Heart left ventricle (tissue), 16 donors: ENCODE results near the gene PACRG. TPM values are rescaled to one million over a fixed set of nuclear protein-coding genes. Genes with fewer than 3 reads are reported as not detected.

Experiments
- ATAC-seq, 4 donors: fragments of 200-7000 bp; cut with Tn5 transposase; one replicate each; pipeline ENCODE4 v1.9.1; 2020 to 2022; ENCODE audit warnings: moderate library complexity in 4 of 4, mild to moderate bottlenecking in 3 of 4, moderate number of reproducible peaks in 1 of 4
- DNase-seq, 5 donors: peaks; one replicate each; pipeline ENCODE4 v3.0.0-alpha.2; 2020
- H3K27ac ChIP-seq, 12 donors: fragments of 200-600 bp; sonication (generic) in 4 of 12; one replicate each; pipeline versions ENCODE4 v1.5.0 to v1.8.0; 2016 to 2022; ENCODE audit warnings: mild to moderate bottlenecking in 2 of 12
- H3K27me3 ChIP-seq, 9 donors: fragments of 200-600 bp; sonication (generic) in 2 of 9; one replicate each; pipeline versions ENCODE4 v1.5.1 to v1.8.0; 2016 to 2022; ENCODE audit warnings: mild to moderate bottlenecking in 3 of 9
- H3K36me3 ChIP-seq, 9 donors: fragments of 200-600 bp; sonication (generic) in 2 of 9; one replicate each; pipeline versions ENCODE4 v1.5.0 to v1.8.0; 2018 to 2022; ENCODE audit warnings: mild to moderate bottlenecking in 2 of 9
- H3K4me1 ChIP-seq, 12 donors: fragments of 200-600 bp; sonication (generic) in 4 of 12; one replicate each; pipeline versions ENCODE4 v1.5.0 to v1.8.0; 2016 to 2022; ENCODE audit warnings: mild to moderate bottlenecking in 3 of 12
- H3K4me3 ChIP-seq, 12 donors: fragments of 200-600 bp; sonication (generic) in 4 of 12; one replicate each; pipeline versions ENCODE4 v1.5.0 to v1.8.0; 2017 to 2022; ENCODE audit warnings: mild to moderate bottlenecking in 9 of 12, moderate library complexity in 4 of 12
- H3K9me3 ChIP-seq, 12 donors: fragments of 200-600 bp; sonication (generic) in 4 of 12; one replicate each; pipeline versions ENCODE4 v1.5.0 to v1.8.0; 2016 to 2022; ENCODE audit warnings: mild to moderate bottlenecking in 1 of 12
- POLR2A ChIP-seq, 2 donors: fragments of 450-650 bp; IDR thresholded peaks; one replicate each; pipeline ENCODE4 v1.6.1; 2017; ENCODE audit warnings: antibody characterized with exemption in 2 of 2, mild to moderate bottlenecking in 2 of 2, moderate library complexity in 2 of 2
- WGBS, 4 donors: extraction: QIAGEN DNeasy Blood & Tissue Kit in 2 of 4; methylation state at CpG; one replicate each; pipeline versions ENCODE4 v1.1.5 to v1.1.7; 2013 to 2018; 5-methylcytosine and 5-hydroxymethylcytosine counted together
- intact Hi-C, 10 donors: fragments of 100-400 bp; cut with DNase I; formaldehyde crosslinking; loops; one replicate each; pipeline versions ENCODE4 v1.11.1 to v1.14.2; 2022
- polyA plus RNA-seq, 2 donors: library from polyadenylated mRNA; stranded (reverse); fragments of 200-250 nt; gene quantifications; one replicate each; pipeline ENCODE4 v1.2.3, GENCODE V29; 2013
- total RNA-seq, 9 donors: library from RNA; depleted of rRNA in 2 of 9; stranded (reverse); fragments of >200 nt in 2 of 9; fragmentation: NEBNext Ultra II Directional in 3 of 9; extraction: Animal tissue kit (Norgen Biotek cat#: 25700) in 3 of 9; gene quantifications; one replicate each; pipeline versions ENCODE4 v1.1.0 to v1.2.4, GENCODE V29; 2016 to 2023
- TF ChIP-seq, protein P1 (sequence below), 12 donors: fragments of 200-600 bp; sonication (generic) in 4 of 12; IDR thresholded peaks; one replicate each; pipeline versions ENCODE4 v1.5.0 to v1.8.0; 2018 to 2022; ENCODE audit warnings: antibody characterized with exemption in 12 of 12, mild to moderate bottlenecking in 5 of 12
- donor health status: ischemic (EF 13 %, LVEDD 7.1; RV severe dilation, severe dysfunction).
- donor health status: healthy with polysubstance abuse.
- donor health status: DM: no; HTN: yes; CAD: no.
- donor health status: DM: no; HTN: no; CAD: no.
- donor health status: ischemic (EF 25% LVEDD 6.9; RV normal size, moderate dysfunction).
- donor health status: ischemic (EF 25% LVEDD 5.7; RV mildly dilated, moderate dysfunction).
- donor health status: healthy.
- donor health status: DM: yes; HTN: yes; CAD: no.
- donor health status: ischemic (EF 35%, LVEDD 5.7; RV mildly dilated, moderate dysfunction).
- donor health status: nonischemic (EF 11% LVEDD 7.7; RV severe dilation, severe dysfunction).
- donor health status: DM: yes; HTN: yes; CAD: no.
- donor health status: PGD.
- donor health status: ischemic (EF 29% LVEDD 5.4; RV normal size, mild dysfunction).
- donor health status: nonischemic (EF 23%, LVEDD 6.1; RV moderate dilation, normal function).

PACRG gene
- total and polyA plus RNA-seq, 11 donors: 2.0 to 83.3 (median 11.8) TPM

DNA sequence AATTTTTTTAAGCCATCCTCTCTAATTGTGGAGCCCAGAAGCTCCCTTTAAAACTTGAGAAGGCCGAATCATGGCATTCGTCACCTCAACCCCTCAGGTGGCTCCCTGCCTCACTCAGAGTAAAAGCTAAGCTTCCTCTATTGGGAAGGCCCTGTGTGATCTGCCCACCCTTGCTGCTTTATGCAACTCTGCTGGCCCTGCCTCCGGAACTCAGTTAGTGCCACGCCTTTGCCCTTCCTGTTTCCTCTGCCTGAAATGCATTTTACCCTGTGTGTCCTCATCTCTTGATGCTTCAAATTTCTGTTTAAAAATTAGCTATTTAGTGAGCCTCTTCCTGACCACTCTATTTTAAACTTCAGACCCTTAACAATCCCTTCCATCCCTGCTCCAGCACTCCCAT, 5.7 kb downstream of the PACRG start:
- Histone ChIP-seq H3K27me3 (no peaks in the 10 kb centered on the region), H3K9me3 (peaks cover 0 to 17% (median 0%) of the 10 kb centered on the region in 12 donors), H3K27ac (no peak overlapping the region), H3K4me1 (peaks cover 0 to 7% (median 0%) of the 10 kb centered on the region in 12 donors), H3K4me3 (no peak overlapping the region), H3K36me3 (no peaks in the 10 kb centered on the region)
- TF ChIP-seq, protein P1, sequence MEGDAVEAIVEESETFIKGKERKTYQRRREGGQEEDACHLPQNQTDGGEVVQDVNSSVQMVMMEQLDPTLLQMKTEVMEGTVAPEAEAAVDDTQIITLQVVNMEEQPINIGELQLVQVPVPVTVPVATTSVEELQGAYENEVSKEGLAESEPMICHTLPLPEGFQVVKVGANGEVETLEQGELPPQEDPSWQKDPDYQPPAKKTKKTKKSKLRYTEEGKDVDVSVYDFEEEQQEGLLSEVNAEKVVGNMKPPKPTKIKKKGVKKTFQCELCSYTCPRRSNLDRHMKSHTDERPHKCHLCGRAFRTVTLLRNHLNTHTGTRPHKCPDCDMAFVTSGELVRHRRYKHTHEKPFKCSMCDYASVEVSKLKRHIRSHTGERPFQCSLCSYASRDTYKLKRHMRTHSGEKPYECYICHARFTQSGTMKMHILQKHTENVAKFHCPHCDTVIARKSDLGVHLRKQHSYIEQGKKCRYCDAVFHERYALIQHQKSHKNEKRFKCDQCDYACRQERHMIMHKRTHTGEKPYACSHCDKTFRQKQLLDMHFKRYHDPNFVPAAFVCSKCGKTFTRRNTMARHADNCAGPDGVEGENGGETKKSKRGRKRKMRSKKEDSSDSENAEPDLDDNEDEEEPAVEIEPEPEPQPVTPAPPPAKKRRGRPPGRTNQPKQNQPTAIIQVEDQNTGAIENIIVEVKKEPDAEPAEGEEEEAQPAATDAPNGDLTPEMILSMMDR (IDR thresholded peaks at IDR 0.05): no peak
- no peak for TF ChIP-seq POLR2A (IDR thresholded peaks at IDR 0.05)
- intact Hi-C loops: loop anchor here in 7 of 10 donors (10.0 kb wide), 2 partner anchors 289 to 559 kb away; no protein-coding TSS in a partner anchor
- ATAC-seq (peak in 2 of 4 donors; percentile 39 to 64), DNase-seq (no peak)
- 66 to 78% (median 69%) methylated on average over 4 of the region's 4 CpGs for WGBS, 4 donors

DNA sequence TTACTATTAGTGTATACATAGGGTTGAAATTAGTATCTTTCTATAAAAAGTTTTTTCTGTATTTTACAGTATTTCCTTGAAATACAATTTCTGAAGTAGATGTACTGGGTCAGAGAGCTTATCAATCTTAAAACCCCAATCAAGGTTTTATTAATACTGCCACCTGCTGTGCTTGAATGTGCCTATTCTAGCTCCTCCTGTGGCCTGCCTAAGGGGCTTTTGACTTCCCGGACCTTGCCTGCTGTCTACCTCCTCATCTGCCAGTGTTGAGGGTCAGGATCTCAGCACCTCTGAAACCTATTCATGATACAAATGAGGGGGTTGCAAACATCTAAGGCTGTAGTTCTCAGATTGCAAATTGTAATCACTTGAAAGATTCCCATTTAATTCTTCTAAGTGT, 9.2 kb downstream of the PACRG start:
- Histone ChIP-seq H3K4me1 (peaks cover 0 to 6% (median 0%) of the 10 kb centered on the region in 12 donors), H3K9me3 (no peaks in the 10 kb centered on the region), H3K27ac (no peak overlapping the region), H3K36me3 (no peaks in the 10 kb centered on the region), H3K27me3 (no peaks in the 10 kb centered on the region), H3K4me3 (no peak overlapping the region)
- ATAC-seq (peak in 3 of 4 donors; percentile 51 to 70 (median 53)), DNase-seq (no peak)
- no peak for TF ChIP-seq POLR2A (IDR thresholded peaks at IDR 0.05)
- TF ChIP-seq, protein P1 (IDR thresholded peaks at IDR 0.05): peak in 11 of 12 donors; percentile 7 to 62 (median 49)
- intact Hi-C loops: loop anchor here in 9 of 10 donors (5.0 to 10.0 kb wide), 4 partner anchors 292 to 562 kb away; no protein-coding TSS in a partner anchor
- 13 to 28% (median 21%) methylated on average over 1 of the region's 1 CpG for WGBS, 4 donors

DNA sequence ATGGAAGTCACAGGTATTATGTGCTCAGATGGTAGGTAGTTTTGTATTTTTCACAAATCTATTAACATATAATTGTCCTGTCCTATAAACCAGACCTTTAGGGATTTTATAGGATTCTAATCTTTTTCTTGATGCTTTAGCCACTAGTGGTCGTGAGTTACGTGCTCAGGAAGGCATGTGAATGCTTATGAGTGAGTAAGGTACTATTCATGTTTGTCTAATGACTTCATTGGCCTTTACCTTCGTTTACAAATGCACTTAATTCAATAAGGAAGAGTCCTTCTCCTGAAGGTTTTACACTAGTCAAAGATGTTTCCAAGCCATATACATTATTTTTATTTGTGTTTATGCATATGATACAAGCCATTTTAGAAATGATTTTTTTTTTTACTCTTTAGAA, 23.0 kb downstream of the PACRG start:
- ATAC-seq (no peak), DNase-seq (no peak)
- intact Hi-C loops: no loop called here
- WGBS, 4 donors: 62 to 75% (median 71%) methylated on average over 3 of the region's 3 CpGs
- TF ChIP-seq POLR2A (IDR thresholded peaks at IDR 0.05): no peak
- TF ChIP-seq, protein P1 (IDR thresholded peaks at IDR 0.05): no peak
- Histone ChIP-seq H3K4me1 (no peaks in the 10 kb centered on the region), H3K27ac (no peak overlapping the region), H3K4me3 (no peak overlapping the region), H3K36me3 (no peaks in the 10 kb centered on the region), H3K9me3 (no peaks in the 10 kb centered on the region), H3K27me3 (no peaks in the 10 kb centered on the region)

DNA sequence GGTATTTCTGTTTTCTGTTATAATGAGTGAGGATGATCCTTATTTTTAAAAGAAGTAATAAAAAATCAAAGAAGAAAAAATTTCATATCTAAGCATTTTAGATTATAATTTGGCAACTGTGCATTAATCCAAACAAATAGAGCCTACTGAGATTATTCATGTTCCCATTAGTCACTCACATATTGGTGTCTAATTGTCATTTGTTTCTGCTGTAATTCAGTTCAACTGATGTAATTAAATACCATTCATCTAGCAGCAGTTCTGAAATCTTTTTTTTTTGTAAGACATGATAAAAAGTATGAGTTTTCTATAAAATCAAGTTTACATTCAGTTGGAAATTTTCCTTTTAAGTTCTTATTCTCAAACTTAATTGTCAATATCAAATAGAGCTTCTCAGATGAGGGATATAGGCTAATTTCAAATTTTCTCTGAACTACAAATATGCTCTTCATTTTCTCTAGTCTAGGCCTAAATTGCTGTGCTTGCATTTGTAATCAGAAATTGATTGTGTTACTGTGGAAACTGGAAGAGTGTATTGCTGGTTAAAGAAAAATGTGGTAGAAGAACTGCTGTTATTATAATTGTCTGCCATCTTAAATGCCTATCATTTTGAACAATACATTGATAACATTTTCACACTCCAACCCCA, 23.6 kb downstream of the PACRG start:
- ATAC-seq (no peak), DNase-seq (no peak)
- Histone ChIP-seq H3K36me3 (no peaks in the 10 kb centered on the region), H3K4me3 (no peak overlapping the region), H3K27me3 (no peaks in the 10 kb centered on the region), H3K27ac (no peak overlapping the region), H3K4me1 (no peaks in the 10 kb centered on the region), H3K9me3 (peaks cover 0 to 2% (median 0%) of the 10 kb centered on the region in 12 donors)
- intact Hi-C loops: no loop called here
- TF ChIP-seq, protein P1 (IDR thresholded peaks at IDR 0.05): no peak
- no peak for TF ChIP-seq POLR2A (IDR thresholded peaks at IDR 0.05)
